OCI-LY1 (cell line): Measurements from ENCODE around the gene TMEM132A.

ENCODE experiments used
- H2AFZ ChIP-seq: fragments of 200-600 bp; sonication (generic), shearing (Covaris generic); 2 replicates; pipeline ENCODE4 v1.6.0; 2014; ENCODE audit warnings: antibody characterized with exemption, mild to moderate bottlenecking, low read length
- H3F3A ChIP-seq: fragments of 200-600 bp; sonication (generic), shearing (Covaris generic); 2 replicates; pipeline ENCODE4 v1.6.0; 2014; ENCODE audit warnings: mild to moderate bottlenecking, antibody characterized with exemption, low read length, moderate library complexity; ENCODE audit not compliant: insufficient read depth
- H3K27ac ChIP-seq: fragments of 200-600 bp; sonication (generic); 2 replicates; pipeline ENCODE4 v1.5.1; 2014; ENCODE audit warnings: low read length, mixed run types, mild to moderate bottlenecking, low read depth; ENCODE audit not compliant: poor library complexity, severe bottlenecking
- H3K27me3 ChIP-seq: fragments of 200-600 bp; sonication (generic); 2 replicates; pipeline ENCODE4 v1.6.0; 2014; ENCODE audit warnings: antibody characterized with exemption, mild to moderate bottlenecking, low read length, moderate library complexity; ENCODE audit not compliant: insufficient read depth
- H3K36me3 ChIP-seq: fragments of 200-600 bp; sonication (generic); 2 replicates; pipeline ENCODE4 v1.6.1; 2014; ENCODE audit warnings: mild to moderate bottlenecking, antibody characterized with exemption, low read length, moderate library complexity, mixed read lengths; ENCODE audit not compliant: insufficient read depth
- H3K4me1 ChIP-seq: fragments of 200-600 bp; sonication (generic); 2 replicates; pipeline ENCODE4 v1.5.1; 2014; ENCODE audit warnings: mild to moderate bottlenecking, low read length, moderate library complexity; ENCODE audit not compliant: insufficient read depth, severe bottlenecking
- H3K4me2 ChIP-seq: fragments of 200-600 bp; sonication (generic), shearing (Covaris generic); 2 replicates; pipeline ENCODE4 v1.6.1; 2014; ENCODE audit warnings: low read length
- H3K4me3 ChIP-seq: fragments of 200-600 bp; sonication (generic); 2 replicates; pipeline ENCODE4 v1.5.1; 2014; ENCODE audit warnings: low read length, low read depth, mild to moderate bottlenecking, mixed read lengths; ENCODE audit not compliant: poor library complexity, severe bottlenecking
- H3K79me2 ChIP-seq: fragments of 200-600 bp; shearing (Covaris generic); 2 replicates; pipeline ENCODE4 v1.6.1; 2016; ENCODE audit warnings: mixed run types, low read length, mixed read lengths; ENCODE audit not compliant: insufficient read depth
- H3K9ac ChIP-seq: fragments of 200-600 bp; sonication (generic), shearing (Covaris generic); 2 replicates; pipeline ENCODE4 v1.6.1; 2014; ENCODE audit warnings: mild to moderate bottlenecking, low read length, mixed read lengths
- H3K9me2 ChIP-seq: fragments of 200-600 bp; sonication (generic), shearing (Covaris generic); 2 replicates; pipeline ENCODE4 v1.6.1; 2014; ENCODE audit warnings: low read depth, mild to moderate bottlenecking, low read length, mixed read lengths
- H3K9me3 ChIP-seq: fragments of 200-600 bp; shearing (Covaris generic); 2 replicates; pipeline ENCODE4 v1.6.1; 2014; ENCODE audit warnings: low read length, mixed read lengths
- H4K20me1 ChIP-seq: fragments of 200-600 bp; sonication (generic), shearing (Covaris generic); 2 replicates; pipeline ENCODE4 v1.6.0; 2016; ENCODE audit warnings: mild to moderate bottlenecking, low read length; ENCODE audit not compliant: insufficient read depth
- EZH2 ChIP-seq: fragments of 200-600 bp; sonication (generic), shearing (Covaris generic); IDR thresholded peaks from 2 replicates; pipeline ENCODE4 v1.8.0; 2017; ENCODE audit warnings: borderline replicate concordance, mixed run types, mild to moderate bottlenecking, antibody characterized with exemption, low read length, moderate library complexity, mixed read lengths
- TF ChIP-seq, protein P1 (sequence below): fragments of 200-600 bp; sonication (generic), shearing (Covaris generic); IDR thresholded peaks from 2 replicates; pipeline ENCODE4 v1.5.1; 2017; ENCODE audit warnings: mild to moderate bottlenecking, antibody characterized with exemption, low read length, moderate library complexity, mixed read lengths

The TMEM132A gene

DNA sequence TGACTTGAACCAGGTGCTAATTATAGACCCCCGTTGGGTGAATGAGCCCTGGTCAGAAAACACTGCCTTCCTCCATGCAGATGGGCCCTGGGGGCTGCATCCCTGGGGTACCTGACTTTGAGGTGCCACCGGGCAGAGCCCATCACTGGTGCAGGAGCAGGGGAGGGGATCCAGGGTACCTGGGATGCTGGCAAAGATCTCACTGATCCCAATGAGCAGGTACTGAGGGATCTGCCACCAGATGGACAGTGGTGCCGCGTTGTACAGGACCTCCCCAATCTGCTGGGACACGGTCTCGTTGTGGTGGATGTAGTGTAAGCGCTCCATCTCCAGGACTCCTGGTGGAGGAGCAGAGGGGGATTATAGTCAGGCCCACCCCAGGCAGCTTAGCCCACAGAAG is 15.0 kb downstream of the TMEM132A start:
- TF ChIP-seq EZH2 = no peak
- TF ChIP-seq, protein P1, sequence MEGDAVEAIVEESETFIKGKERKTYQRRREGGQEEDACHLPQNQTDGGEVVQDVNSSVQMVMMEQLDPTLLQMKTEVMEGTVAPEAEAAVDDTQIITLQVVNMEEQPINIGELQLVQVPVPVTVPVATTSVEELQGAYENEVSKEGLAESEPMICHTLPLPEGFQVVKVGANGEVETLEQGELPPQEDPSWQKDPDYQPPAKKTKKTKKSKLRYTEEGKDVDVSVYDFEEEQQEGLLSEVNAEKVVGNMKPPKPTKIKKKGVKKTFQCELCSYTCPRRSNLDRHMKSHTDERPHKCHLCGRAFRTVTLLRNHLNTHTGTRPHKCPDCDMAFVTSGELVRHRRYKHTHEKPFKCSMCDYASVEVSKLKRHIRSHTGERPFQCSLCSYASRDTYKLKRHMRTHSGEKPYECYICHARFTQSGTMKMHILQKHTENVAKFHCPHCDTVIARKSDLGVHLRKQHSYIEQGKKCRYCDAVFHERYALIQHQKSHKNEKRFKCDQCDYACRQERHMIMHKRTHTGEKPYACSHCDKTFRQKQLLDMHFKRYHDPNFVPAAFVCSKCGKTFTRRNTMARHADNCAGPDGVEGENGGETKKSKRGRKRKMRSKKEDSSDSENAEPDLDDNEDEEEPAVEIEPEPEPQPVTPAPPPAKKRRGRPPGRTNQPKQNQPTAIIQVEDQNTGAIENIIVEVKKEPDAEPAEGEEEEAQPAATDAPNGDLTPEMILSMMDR = no peak
- H3K4me3 ChIP-seq = no peak overlapping the region
- H4K20me1 ChIP-seq = no peaks in the 10 kb centered on the region
- H3K9ac ChIP-seq = no peak overlapping the region
- no peak overlapping the region for H3K27ac ChIP-seq
- no peaks in the 10 kb centered on the region for H3K79me2 ChIP-seq
- H3K4me1 ChIP-seq = peaks cover 9% of the 10 kb centered on the region
- H3F3A ChIP-seq = no peaks in the 10 kb centered on the region
- no peak overlapping the region for H2AFZ ChIP-seq
- H3K9me3 ChIP-seq = no peaks in the 10 kb centered on the region
- H3K9me2 ChIP-seq = no peaks in the 10 kb centered on the region
- no peak overlapping the region for H3K4me2 ChIP-seq
- peaks cover 12% of the 10 kb centered on the region; the same call in 1 of the 2 replicates for H3K27me3 ChIP-seq
- H3K36me3 ChIP-seq = no peaks in the 10 kb centered on the region

DNA sequence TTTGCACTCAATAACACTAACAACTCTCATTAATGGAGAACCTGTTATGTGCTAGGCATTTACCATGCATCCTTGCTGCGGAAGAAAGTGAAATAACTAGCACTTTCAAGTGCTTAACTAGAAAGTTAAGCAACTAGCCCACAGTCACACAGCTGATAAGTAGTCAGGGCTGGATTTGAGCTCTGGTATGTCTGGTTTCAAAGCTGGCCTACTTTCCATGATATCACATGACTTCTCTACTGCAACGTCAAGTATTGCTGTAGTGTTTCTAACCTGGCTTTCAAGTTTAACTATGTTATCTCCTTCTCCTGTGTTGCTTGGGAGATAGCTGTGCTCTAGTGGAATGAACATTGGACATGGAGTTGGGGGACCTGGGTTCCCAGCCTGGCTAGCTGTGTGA is 15.6 kb downstream of the TMEM132A start:
- Histone ChIP-seq H3K4me1 (peaks cover 6% of the 10 kb centered on the region), H3K27ac (no peak overlapping the region), H4K20me1 (no peaks in the 10 kb centered on the region), H2AFZ (no peak overlapping the region), H3K9ac (no peak overlapping the region), H3K4me3 (no peak overlapping the region), H3K9me3 (no peaks in the 10 kb centered on the region), H3K9me2 (no peaks in the 10 kb centered on the region), H3F3A (no peaks in the 10 kb centered on the region), H3K27me3 (peaks cover 17% of the 10 kb centered on the region; the same call in 1 of the 2 replicates), H3K79me2 (no peaks in the 10 kb centered on the region), H3K36me3 (no peaks in the 10 kb centered on the region), H3K4me2 (no peak overlapping the region)
- no peak for TF ChIP-seq EZH2
- TF ChIP-seq, protein P1 = no peak

DNA sequence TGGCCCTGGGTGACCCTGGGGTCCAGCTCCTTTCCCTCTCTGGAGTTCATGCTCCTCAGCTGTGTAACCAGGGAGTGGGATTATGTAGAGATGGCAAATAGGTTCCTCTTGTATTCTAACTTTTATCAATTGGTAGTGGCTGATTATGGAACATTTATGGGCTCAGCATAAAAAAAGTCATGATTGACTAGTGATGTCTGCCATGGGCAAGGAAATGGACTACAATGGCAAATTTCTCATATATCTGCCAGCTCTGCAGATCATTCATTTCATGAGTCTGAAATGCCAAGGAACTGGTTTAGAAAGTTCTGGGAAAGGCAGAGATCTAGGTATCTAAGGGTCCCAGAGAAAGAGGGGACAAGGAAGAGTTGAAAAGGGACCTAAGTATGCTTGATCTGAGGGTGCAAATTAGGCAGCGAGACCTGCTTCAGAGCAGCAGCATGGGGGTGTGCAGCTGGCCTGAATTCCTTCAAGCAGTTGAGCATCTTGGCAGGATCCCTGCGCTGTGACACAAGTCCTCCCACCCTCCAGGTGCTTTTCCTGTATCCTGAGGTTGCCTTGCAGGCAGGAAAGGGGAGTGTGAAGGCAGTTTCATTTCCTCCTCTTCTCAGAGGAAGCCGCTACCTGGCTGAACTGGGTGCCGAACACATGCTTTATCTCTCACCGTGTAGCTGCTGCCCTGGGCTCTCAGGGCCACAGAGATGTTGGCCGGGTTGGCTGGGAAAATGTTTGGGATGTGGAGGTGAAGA is 17.3 kb downstream of the TMEM132A start:
- H3K27ac ChIP-seq = no peak overlapping the region
- H3K9me2 ChIP-seq = no peaks in the 10 kb centered on the region
- no peak overlapping the region for H3K4me2 ChIP-seq
- no peaks in the 10 kb centered on the region for H3F3A ChIP-seq
- H3K79me2 ChIP-seq = no peaks in the 10 kb centered on the region
- H4K20me1 ChIP-seq = no peaks in the 10 kb centered on the region
- H3K27me3 ChIP-seq = peaks cover 17% of the 10 kb centered on the region; the same call in 1 of the 2 replicates
- H3K9me3 ChIP-seq = no peaks in the 10 kb centered on the region
- H3K36me3 ChIP-seq = no peaks in the 10 kb centered on the region
- TF ChIP-seq, protein P1 = no peak
- no peak for TF ChIP-seq EZH2
- peaks cover 6% of the 10 kb centered on the region for H3K4me1 ChIP-seq
- H3K4me3 ChIP-seq = no peak overlapping the region
- H3K9ac ChIP-seq = no peak overlapping the region
- H2AFZ ChIP-seq = no peak overlapping the region
